MM.1S (cell line): ENCODE results near the gene CREB5.

Experiments used
- DNase-seq: peaks from one replicate; pipeline ENCODE4 v3.0.0-alpha.2; 2015
- H2AFZ ChIP-seq: fragments of 300-600 bp; sonication (generic); 2 replicates; pipeline ENCODE4 v1.6.0; 2016; ENCODE audit warnings: antibody characterized with exemption, low read length
- H3F3A ChIP-seq: fragments of 300-600 bp; sonication (generic); 2 replicates; pipeline ENCODE4 v1.6.1; 2016; ENCODE audit warnings: mild to moderate bottlenecking, antibody characterized with exemption, low read length, moderate library complexity, mixed read lengths; ENCODE audit not compliant: insufficient read depth
- H3K27ac ChIP-seq: fragments of 300-600 bp; sonication (generic); 2 replicates; pipeline ENCODE4 v1.5.1; 2016; ENCODE audit warnings: mild to moderate bottlenecking, low read length
- H3K27me3 ChIP-seq: fragments of 300-600 bp; sonication (generic); replicated peaks from 2 replicates; pipeline ENCODE4 v1.6.0; 2016; ENCODE audit warnings: low read length; ENCODE audit not compliant: insufficient read depth
- H3K36me3 ChIP-seq: fragments of 300-600 bp; sonication (generic); replicated peaks from 2 replicates; pipeline ENCODE4 v1.6.1; 2016; ENCODE audit warnings: mild to moderate bottlenecking, low read length, mixed read lengths; ENCODE audit not compliant: insufficient read depth
- H3K4me1 ChIP-seq: fragments of 300-600 bp; sonication (generic); 2 replicates; pipeline ENCODE4 v1.6.1; 2016; ENCODE audit warnings: low read length, mixed read lengths
- H3K4me2 ChIP-seq: fragments of 300-600 bp; sonication (generic); 2 replicates; pipeline ENCODE4 v1.6.0; 2016; ENCODE audit warnings: low read depth, low read length
- H3K4me3 ChIP-seq: fragments of 300-600 bp; sonication (generic); 2 replicates; pipeline ENCODE4 v1.5.1; 2016; ENCODE audit warnings: low read length, mixed read lengths
- H3K79me2 ChIP-seq: fragments of 300-600 bp; sonication (generic); 2 replicates; pipeline ENCODE4 v1.6.1; 2016; ENCODE audit warnings: mixed run types, low read length, mixed read lengths
- H3K9ac ChIP-seq: fragments of 300-600 bp; sonication (generic); 2 replicates; pipeline ENCODE4 v1.6.1; 2016; ENCODE audit warnings: low read length, mixed read lengths
- H3K9me2 ChIP-seq: fragments of 300-600 bp; sonication (generic); replicated peaks from 2 replicates; pipeline ENCODE4 v1.6.1; 2016; ENCODE audit warnings: mild to moderate bottlenecking, low read length, mixed read lengths; ENCODE audit not compliant: insufficient read depth
- H3K9me3 ChIP-seq: fragments of 300-600 bp; sonication (generic); replicated peaks from 2 replicates; pipeline ENCODE4 v1.6.1; 2016; ENCODE audit warnings: mild to moderate bottlenecking, low read length, mixed read lengths; ENCODE audit not compliant: insufficient read depth
- H4K20me1 ChIP-seq: fragments of 300-600 bp; sonication (generic); 2 replicates; pipeline ENCODE4 v1.6.1; 2016; ENCODE audit warnings: mild to moderate bottlenecking, low read length, moderate library complexity, mixed read lengths; ENCODE audit not compliant: insufficient read depth
- EZH2 ChIP-seq: fragments of 300-600 bp; sonication (generic); optimal IDR thresholded peaks from 2 replicates; pipeline ENCODE3; 2017; ENCODE audit warnings: low read depth, mild to moderate bottlenecking, antibody characterized with exemption, low read length, mixed read lengths
- EZH2phosphoT487 ChIP-seq: fragments of 300-600 bp; sonication (generic); IDR thresholded peaks from 2 replicates; pipeline ENCODE4 v1.6.1; 2018; ENCODE audit warnings: antibody characterized with exemption, low read length
- TF ChIP-seq, protein P1 (sequence below): fragments of 300-600 bp; sonication (generic); IDR thresholded peaks from 2 replicates; pipeline ENCODE4 v1.5.1; 2016; ENCODE audit warnings: antibody characterized with exemption, low read length, mixed read lengths

The CREB5 gene

DNA sequence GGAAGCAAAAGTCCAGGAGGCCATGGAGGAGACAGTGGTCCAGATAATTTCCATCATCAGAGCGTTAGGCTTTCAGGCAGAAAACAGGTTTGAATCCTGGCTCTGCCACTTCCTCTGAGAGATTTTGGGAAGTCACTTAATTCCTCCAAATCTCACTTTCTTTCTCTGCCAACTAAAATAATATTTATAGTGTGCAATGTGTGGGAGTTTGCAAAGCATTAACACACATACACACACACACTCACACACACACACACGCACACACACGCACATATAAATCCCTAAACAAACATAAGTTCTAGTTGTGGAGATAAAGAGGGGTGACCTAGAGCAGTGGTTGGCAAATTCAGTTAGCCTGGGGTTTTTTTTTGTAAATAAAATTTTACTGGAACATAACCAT, 461.0 kb downstream of the CREB5 start:
- Histone ChIP-seq H3K4me1 (no peaks in the 10 kb centered on the region), H3K9me3 (no peaks in the 10 kb centered on the region), H3K9ac (no peak overlapping the region), H3F3A (no peaks in the 10 kb centered on the region), H3K4me2 (no peak overlapping the region), H4K20me1 (no peaks in the 10 kb centered on the region), H3K36me3 (no peaks in the 10 kb centered on the region), H3K4me3 (no peak overlapping the region), H3K79me2 (no peaks in the 10 kb centered on the region), H3K27me3 (no peaks in the 10 kb centered on the region), H2AFZ (no peak overlapping the region), H3K27ac (no peak overlapping the region), H3K9me2 (no peaks in the 10 kb centered on the region)
- no peak for TF ChIP-seq EZH2
- TF ChIP-seq EZH2phosphoT487: no peak
- TF ChIP-seq, protein P1, sequence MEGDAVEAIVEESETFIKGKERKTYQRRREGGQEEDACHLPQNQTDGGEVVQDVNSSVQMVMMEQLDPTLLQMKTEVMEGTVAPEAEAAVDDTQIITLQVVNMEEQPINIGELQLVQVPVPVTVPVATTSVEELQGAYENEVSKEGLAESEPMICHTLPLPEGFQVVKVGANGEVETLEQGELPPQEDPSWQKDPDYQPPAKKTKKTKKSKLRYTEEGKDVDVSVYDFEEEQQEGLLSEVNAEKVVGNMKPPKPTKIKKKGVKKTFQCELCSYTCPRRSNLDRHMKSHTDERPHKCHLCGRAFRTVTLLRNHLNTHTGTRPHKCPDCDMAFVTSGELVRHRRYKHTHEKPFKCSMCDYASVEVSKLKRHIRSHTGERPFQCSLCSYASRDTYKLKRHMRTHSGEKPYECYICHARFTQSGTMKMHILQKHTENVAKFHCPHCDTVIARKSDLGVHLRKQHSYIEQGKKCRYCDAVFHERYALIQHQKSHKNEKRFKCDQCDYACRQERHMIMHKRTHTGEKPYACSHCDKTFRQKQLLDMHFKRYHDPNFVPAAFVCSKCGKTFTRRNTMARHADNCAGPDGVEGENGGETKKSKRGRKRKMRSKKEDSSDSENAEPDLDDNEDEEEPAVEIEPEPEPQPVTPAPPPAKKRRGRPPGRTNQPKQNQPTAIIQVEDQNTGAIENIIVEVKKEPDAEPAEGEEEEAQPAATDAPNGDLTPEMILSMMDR: no peak
- DNase-seq: no peak

DNA sequence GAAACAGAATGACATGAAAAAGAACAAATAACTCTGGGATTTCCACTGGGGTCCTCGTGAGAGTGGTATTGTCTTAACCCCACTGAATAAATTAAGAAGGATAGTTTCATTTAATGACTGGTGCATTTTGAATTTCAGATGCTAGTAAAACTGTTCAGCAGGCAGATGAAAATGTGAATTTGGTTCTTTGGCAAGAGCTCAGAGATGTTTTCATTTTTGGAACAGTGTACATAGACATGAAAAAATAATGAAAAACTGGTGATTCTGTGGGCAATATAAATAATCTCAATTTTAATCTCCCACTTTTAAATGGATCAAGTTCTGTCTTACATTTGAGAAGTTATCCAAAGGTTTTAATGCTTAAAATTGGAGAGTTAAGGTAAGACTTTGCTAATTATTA, 461.7 kb downstream of the CREB5 start:
- no peaks in the 10 kb centered on the region for H3F3A ChIP-seq
- TF ChIP-seq, protein P1: no peak
- no peak for TF ChIP-seq EZH2
- no peak for TF ChIP-seq EZH2phosphoT487
- DNase-seq: no peak

More for the DNA sequence above, 461.7 kb downstream of the CREB5 start:
- no peaks in the 10 kb centered on the region for H4K20me1 ChIP-seq
- no peak overlapping the region for H3K9ac ChIP-seq
- no peaks in the 10 kb centered on the region for H3K4me1 ChIP-seq
- H3K4me2 ChIP-seq: no peak overlapping the region
- no peaks in the 10 kb centered on the region for H3K9me2 ChIP-seq
- H3K36me3 ChIP-seq: no peaks in the 10 kb centered on the region
- H3K9me3 ChIP-seq: no peaks in the 10 kb centered on the region
- no peak overlapping the region for H2AFZ ChIP-seq
- no peak overlapping the region for H3K27ac ChIP-seq
- no peaks in the 10 kb centered on the region for H3K79me2 ChIP-seq
- no peak overlapping the region for H3K4me3 ChIP-seq
- H3K27me3 ChIP-seq: no peaks in the 10 kb centered on the region
